Non-pigmented ciliary epithelial cell (primary cell): ENCODE data around the gene SPEM3.
"Not testable (repeated sequence)": the region's sequence is repeated elsewhere in the genome, so short reads cannot be mapped to it uniquely, and the experiment has no call there.

Experiments used
- DNase-seq: peaks from one replicate; pipeline ENCODE4 v3.0.0-alpha.2; 2010; ENCODE audit warnings: low read depth

Gene SPEM3

DNA sequence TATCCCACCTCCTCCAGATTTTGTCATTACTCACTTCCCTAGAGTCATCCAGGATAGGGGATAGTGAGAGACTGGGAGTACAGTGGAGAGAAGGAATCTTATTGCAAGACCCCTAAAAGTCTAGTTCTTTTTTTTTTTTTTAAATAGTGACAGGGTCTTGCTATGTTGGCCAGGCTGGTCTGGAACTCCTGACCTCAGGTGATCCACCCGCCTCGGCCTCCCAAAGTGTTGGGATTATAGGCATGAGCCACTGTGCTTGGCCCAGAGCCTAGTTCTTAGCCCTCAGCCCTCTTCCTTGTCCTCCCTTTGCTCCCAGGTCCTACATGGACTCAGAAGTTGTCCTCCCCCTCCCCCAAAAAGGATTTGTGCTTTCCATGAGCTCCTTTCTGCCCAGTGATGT, 13.5 kb downstream of the SPEM3 start:
- DNase-seq, result no peak

DNA sequence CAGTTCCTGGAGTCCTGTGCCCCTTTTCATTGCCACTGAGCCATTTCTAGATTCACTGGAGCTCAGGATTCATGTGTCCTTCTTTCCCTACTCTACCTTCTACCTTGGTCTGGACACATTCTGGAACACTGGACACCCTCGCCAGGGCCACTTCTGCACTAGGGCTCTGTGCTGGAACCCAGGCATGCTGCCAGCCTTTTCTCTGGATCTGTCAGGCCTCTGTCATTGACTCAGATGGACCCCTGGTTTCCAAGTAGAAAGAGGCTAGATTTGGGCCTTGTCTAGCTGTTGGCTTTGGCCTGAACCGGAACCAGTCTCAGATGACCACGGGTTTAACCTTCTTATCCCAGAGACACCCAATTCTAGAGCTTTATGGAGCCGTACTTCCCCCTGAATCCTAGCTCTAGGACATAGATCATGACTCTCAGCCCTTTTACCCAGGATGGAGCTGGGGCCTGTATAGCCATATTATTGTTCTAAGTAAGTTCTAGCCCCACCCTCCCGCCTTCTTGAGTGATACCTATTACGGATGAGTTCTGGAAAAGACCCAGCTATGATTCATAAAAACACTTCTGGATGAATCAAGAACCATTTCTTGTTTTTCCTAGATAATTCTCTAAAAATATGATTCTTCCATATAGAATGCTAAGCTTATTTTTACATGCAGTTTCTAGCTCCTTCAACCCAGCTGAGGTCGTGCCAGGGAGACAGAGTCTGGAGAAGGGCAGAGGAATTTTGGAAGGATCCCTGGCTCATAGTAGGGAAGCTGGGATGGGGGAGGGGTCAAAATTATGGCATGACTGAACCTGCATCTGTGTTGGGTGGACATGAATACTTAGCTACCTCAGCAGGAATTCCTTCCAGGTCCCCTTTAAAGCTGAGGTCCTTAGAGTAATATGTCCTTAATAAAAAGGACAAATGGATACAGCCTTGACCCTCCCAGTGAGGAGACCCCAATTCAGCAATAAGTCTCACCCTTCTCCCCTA, 15.1 kb downstream of the SPEM3 start:
- no peak for DNase-seq

DNA sequence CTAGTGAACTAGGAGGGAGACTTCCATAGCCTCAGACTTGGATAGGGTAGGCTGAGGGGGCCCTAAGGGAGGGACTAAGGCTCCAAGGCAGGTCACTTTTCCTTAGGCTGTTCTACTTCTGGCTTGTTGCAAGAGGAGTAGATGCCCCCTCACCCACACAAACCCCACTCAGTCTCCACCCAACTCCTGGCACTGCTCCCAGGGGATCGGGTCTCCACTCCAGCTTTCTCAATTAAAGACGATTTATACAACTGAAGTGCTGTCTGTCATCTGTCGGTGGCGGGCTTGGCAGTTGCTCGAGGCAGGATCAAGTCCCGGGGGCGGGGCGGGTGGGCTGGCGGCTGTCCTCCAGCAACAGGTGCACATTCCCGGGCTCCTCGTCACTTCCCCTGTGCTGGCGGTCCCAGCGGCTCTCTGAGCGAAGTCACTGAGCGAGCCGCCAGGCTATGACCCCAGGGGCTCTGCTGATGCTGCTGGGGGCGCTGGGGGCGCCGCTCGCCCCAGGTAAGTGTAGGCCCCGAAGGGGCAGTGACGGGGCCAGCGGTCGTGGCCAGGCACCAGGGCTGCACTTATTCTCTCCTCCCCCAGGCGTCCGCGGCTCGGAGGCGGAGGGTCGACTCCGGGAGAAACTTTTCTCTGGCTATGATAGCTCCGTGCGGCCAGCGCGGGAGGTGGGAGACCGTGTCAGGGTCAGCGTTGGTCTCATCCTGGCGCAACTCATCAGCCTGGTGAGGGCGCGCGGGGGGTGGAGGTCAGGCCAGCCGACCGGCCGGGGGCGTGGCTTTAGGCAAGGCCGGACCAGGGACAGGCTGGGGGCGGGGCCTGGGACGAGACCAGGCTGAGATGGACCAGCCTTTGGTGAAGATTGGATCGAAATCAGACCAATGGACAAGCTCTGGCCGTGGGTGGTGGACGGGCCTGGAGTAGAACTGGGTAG, 16.3 kb downstream of the SPEM3 start, which contains the start of gene CHRNB1:
CHRNB1 (plus strand) TSS at position 380 of the 937 bp plus-strand sequence; CDS start at position 447, 67 bp downstream.
- no peak for DNase-seq

DNA sequence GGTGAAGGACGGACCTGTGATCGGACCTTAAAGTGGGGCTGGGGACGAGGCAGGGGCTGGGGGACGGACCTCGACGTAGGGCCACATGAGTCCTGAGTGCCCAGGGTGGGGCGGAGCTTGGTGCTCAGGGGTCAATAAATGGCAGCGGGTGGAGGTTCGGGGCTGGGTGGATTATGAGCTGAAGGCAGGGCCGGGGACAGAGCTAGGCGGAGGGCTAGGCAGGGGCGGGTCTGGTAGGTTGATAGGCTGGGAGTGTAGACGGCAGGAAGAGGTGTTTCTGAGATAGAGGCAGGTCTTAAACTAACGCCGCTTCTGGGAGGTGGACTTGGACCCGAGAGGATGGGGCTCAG, 16.9 kb downstream of the SPEM3 start:
- DNase-seq, result no peak

DNA sequence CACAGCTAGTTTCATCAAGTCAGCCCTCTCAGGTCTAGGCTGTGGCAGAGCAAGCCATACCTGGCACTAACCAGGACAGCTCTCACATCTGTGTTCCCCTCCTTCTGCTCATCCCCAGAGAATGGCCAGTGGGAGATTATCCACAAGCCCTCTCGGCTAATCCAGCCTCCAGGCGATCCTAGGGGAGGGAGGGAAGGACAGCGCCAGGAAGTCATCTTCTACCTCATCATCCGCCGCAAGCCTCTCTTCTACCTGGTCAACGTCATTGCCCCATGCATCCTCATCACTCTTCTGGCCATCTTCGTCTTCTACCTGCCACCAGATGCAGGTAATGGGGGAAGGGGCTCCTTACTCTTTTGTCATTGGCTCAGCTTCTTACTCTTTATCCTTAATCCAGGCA, 19.8 kb downstream of the SPEM3 start:
- no peak for DNase-seq

DNA sequence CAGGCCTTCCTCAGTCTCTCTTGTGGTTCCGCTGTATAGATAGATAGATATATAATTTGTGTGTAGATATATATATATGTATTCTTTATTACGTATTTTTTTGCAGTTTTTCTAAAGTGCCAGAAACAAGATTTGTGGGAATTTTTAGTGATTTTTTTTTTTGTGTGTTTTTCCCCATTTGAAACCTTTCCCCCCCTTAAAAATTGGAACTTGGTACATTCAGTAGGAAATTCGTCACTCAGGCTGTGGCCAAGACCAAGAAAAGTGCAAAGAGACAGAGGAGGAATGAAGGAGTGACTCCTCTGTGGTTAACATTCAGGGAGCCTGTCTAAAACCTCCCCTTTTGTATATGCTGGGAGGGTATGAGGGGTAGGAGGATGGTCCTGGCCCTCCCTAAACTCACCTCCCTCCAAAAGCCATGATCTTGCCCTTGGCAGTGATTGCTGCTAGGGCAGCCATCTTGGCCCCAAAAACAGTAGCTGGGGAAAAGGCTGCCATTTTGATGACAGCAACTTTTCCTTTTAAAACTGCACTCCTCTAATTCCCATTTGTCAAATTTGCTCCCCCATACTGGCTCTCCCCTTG, 31.4 kb downstream of the SPEM3 start:
- DNase-seq, result no peak

DNA sequence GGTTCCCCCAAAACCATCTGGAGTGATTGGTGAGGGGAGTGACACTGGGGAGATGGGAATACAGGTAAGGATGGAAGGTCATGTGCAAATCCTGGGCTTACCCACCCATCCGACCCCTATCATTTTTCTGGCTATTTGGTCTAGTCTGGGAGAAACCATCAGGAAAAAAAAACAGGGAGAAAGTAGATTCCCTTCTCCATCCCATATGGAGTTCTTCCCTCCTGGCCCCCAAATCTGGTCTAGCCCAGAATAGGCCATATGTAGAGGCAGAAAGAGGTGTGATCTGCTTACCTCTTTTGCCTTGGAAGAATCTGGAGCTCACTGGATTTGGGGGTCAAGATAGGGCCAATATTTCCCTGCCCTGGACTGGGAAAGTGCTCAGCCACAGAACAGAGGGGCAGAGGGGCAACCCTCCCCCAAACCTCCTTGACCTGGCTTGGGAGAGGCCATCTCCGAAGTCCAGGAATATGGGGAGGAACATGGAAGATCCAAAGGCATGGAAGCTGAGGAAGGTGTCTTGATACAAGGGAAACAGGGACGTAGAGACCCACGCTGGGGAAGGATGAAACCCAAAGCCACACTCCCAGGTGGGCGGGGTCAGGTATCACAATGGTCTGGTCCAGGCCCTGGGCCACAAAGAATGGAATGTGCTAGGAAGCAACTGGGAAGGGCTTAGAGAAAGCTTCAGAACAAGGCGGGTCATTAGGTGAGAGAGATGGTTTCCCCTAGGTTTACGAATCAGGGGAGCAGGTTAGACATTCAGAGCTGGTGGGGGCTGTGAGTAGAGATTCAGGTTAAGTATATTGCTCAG, 32.4 kb downstream of the SPEM3 start:
- no peak for DNase-seq

DNA sequence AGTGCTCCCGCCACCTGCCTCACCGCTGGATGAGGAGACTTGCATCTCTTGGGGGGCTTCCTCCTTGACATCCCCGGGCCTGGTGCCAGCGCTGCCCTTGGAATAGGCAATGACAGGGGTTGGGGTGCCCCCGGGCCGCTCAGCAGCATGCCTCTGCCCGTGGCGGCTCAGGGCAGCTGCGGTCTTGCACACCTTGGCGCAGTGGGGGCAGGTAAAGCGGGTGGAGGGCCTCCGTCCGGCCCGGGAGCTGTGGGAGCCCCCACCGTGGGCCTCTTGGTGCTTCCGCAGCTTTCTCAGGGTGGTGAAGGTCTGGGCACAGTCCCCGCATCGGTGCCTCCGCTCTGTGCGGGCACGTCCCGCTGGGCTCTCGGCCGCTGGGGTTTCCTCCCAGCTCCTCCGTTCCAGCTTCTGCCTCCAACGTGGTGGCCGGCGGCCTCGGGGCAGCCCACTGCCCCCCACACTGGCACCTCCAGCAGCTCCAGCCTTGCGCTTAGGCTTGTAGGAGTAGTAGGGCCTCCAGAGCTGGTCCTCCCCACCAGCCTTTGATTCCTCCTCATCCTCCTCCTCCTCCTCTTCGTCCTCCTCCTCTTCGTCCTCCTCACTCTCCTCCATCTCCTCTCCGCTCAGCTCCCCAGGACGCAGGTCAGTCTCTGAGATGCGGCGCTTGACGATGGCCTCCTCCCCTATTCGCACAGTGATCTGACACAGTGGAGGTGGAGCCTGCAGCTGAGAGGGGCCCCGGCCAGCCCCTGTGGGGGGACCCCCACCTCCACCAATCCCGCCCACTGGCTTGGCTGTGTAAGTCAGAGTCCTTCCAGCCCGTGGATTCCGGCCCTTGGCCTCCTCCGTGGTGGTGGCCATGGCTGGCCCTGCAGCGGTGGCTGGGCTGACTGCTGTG, 34.1 kb downstream of the SPEM3 start:
- DNase-seq, result no peak

DNA sequence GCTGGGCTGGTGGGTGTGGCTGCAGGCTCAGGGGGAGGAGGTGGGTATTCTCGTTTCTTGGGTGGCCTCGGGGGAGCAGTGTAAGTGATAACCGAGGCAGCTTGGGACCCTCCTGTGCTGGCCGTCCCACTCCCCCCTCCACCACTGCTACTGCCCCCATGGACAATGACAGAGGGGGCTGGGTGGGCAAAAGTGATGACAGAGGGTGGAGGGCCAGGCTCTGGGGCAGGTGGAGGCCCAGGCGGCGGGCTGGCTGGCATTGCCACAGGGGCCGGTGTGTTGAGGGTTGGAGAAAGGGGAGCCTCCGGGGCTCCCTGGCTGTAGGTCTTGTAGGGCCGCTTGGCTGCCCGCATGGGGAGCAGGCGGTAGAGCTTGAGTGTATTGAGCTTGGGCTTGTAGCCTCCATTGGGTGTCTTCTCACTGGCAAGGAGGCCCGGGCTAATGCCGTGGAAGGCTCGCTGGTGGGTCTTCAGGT, 34.8 kb downstream of the SPEM3 start:
- DNase-seq, result no peak

DNA sequence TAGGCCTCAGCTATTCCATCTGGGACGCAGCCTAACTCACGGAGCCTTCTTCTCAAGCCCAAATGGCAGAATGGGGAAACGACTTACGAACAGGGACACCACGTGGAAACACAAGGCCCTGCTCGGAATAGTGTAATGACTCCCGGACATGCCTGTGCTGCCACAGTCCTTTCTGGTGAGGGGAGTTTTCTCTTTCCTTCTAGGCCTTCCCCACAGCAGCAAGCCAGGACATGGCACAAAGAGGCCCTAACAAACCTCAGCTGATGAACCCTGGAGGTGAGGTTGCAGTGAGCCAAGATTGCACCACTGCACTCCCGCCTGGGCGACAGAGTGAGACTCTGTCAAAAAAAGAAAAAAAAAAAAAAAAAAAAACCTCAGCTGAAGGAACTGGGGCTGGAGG, 35.4 kb downstream of the SPEM3 start:
- no peak for DNase-seq

DNA sequence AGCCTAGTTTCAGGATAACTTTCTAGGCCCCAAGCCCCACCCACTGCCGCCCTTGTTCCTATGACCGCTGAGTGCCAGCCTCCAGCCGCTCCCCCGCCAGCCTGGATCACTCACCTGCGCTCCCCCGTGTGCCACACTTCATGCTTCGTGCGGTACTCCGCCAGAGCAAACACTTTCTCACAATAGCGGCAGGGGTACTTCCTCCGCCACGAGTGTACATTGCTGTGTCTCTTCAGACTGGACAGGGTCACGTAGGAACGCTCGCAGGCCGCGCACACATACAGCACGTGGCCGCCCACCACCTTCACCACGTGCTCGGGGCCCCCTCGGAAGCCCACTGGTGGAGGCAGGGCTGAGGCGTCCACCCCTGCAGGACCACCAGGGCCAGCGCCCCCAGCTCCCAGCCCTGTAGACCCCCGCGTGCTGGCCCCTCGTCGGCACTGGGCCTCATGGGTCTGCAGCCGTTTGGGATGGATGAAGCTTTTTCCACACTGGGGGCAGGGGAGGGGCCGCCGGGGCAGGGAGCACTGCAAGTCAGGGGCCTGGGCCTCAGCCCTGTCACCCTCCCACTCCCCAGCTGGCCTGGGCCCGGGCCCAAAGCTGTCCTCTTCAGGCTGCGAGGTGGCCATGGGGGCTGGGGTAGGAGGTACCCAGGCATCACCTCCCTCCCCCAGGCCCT, 37.1 kb downstream of the SPEM3 start:
- no peak for DNase-seq

DNA sequence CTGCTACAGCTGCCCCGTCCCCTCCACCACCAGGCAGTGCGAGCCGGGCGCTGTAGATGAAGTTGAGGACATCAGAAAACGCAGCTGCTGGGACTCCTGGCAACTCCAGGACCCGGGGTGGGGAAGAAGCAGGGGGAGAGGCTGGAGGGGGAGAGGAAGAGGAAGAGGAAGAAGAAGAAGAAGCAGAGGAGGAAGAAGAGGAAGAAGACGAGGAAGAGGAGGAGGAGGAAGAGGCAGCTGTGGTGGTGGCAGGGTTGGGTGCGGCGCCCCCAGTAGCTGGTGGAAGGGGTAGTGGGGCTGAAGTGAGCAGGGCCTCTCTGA, 37.6 kb downstream of the SPEM3 start:
- no peak for DNase-seq

DNA sequence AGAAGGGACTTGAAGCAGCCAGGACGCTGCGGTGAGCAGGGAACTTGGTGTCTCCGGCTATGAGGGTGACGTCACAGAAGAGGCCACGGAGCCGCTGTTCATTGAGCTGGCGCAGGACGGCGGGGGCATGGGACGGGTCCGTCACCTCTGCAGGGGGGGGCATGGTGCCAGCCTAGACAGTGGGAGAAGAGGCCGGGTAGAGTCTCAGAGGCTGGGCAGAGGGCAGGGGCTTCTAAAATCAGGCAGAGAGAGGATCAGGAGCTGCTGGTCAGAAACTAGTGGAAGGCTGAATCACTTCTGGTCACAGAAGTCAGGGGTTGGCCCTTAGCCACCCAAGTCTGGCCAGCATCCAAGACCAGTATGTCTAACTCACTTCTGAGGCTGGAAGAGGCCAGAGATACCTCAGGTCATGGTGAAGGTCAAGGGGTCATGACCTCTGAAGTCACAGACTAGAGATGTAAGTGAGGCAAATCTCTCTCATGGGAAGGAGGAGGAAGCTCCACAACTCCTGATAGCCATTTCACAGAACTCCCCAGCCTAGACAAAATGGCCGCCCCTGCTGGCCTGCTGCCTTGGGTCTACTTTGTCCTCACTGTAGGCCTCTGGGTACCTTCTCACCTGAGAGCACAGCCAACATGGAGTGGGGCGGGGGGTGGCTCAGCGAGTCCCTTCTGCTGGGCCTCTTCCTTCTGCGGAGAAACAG, 38.1 kb downstream of the SPEM3 start:
- DNase-seq, result no peak

DNA sequence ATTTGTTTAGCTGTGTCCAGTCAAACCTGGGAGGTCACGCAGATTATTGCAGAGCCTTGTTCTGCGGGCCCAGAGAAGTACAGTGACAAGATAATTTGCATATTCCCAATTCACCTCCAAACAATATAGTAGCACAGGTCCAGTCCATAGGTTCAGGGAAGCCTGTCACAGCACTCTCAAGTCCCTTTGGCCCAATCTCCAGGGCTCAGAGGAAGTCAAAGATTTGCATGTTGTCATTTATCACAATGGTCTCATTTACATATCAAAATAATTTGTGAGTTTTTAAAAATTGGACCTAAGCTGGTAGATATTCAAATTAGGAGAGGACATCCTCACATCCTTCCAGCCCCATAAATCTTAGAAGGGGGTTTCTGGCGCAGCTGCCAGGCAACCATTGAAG, 38.8 kb downstream of the SPEM3 start:
- no peak for DNase-seq

DNA sequence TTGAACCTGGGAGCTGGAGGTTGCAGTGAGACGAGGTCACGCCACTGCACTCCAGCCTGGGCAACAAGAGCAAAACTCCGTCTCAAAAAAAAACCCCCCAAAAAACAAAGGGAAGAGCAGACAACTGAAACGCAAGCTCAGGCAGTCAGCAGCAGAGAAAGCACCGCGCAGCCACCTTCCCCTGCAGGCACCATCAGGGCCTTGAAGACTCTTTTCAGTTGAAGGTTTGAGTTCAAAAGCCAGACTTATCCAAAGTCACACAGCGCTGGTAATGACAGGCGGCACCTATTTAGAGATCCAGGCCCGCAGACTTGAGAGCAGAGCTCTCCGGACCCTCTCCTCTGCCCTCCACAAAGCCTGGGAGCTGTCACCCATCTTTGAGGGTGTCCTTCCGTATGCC, 39.6 kb downstream of the SPEM3 start:
- no peak for DNase-seq

DNA sequence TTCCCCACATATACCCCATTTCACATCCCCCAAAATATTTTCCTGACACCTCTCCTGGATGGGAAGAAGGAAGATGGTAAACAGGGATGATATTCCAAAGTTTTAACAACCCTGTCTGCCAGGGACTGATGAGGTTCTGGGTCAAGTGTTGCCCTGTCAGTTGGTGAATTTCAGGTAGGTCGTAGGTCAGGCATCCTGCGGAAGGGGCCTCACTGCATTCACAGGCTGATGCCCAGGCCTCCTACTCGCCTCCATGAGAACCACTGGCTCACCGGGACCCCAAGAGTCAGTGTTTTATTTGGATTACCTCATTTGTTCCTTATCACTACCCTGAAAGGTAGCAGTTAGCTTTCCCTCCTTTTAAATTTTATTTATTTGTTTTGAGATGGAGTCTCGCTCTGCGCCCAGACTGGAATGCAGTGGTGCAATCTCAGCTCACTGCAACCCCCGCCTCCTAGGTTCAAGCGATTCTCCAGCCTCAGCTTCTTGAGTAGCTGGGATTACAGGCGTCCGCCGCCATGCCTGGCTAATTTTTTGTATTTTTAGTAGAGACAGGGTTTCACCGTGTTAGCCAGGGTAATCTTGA, 40.2 kb downstream of the SPEM3 start:
- no peak for DNase-seq

DNA sequence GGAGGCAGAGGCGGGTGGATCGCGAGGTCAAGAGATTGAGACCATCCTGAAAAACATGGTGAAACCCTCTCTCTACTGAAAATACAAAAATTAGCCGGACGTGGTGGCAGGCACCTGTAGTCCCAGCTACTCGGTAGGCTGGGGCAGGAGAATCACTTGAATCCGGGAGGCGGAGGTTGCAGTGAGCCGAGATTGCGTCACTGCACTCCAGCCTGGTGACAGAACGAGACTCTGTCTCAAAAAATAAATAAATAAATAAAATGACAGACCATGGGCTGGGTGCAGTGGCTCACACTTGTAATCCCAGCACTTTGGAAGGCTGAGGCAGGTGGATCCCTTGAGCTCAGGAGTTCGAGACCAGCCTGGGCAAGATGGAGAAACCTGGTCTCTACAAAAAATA, 41.2 kb downstream of the SPEM3 start:
- DNase-seq, result not testable (repeated sequence)

DNA sequence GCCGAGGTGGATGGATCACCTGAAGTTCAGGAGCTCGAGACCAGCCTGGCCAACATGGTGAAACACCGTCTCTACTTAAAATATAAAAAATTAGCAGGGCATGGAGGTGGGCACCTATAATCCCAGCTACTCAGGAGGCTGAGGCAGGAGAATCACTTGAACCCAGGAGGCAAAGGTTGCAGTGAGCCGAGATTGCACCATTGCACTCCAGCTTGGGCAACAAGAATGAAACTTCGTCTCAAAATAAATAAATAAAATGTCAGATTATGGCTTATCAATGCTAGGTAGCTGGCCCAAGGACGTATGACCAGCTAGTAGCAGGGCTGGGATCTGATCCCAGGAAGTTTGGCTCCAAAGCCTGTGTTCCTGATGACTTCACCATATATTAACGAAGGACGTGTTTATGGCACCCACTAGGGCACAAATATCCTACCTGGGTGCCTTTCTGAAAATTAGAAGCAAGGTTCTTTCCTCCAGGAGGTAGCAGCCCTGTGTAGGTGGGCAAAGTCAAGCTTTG, 41.9 kb downstream of the SPEM3 start:
- not testable (repeated sequence) for DNase-seq

DNA sequence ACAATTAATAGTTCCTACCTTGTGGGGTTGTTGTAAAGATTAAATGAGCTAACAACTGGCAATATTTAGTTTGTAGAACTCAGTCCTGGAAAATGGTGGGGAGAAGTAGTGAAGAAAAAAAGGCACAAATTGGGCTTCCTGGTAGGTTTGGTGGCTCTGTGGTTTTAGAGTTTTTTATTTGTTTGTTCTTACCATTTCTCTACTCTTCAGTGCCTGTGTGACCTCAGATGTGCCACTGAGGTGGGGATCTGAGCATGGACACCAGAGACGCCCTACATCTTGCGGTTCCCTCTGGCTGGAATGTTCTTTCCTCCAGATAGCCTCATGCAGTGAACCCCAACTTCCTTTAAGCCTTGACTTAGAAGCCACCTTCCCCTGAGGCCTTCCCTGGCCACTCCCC, 43.1 kb downstream of the SPEM3 start:
- no peak for DNase-seq
